ENCODE measurements around the gene SH3RF3. TPM values are rescaled to one million over a fixed set of nuclear protein-coding genes. Genes with fewer than 3 reads are reported as not detected.

The SH3RF3 gene
- total and polyA plus RNA-seq, 9 of the 15 experiments (the other 6 are each of a cell fraction or from before 2014, with no cell fraction given) = 0.02 TPM; not detected in 8

DNA sequence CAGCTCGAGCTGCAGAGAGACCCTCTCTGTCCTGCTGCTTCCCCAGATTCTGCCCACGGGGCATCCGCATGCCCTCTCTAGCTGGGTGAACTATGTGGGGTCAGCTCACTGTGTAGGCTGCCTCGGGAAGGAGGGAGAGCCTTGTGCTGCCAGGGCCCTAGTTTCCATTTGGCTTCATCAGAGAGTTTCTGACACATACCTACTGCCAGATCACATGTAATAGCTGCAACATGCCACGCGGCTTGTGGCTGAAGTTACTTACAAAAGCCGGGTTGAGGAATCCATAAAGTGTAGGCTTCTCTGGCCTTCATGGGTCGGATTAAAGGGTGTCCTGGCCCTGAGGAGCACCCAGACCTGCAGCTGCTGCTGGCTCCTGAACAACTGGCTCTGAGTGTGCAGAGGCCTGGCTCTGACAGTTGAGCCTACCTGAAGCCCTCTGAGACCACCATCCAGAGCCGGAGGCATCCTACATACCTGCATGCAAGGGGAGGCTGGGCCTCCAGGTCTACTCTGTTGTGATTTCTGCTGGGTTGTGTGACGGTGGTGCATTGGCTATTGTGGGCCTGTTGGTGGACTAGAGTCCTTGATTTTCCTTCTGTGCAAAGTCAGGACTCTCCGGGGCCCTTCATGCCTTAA, 130.0 kb downstream of the SH3RF3 start:
- H3K9me1 ChIP-seq (ENCODE audit: control insufficient read depth, insufficient read depth, low read length) = peaks cover 4% of the 10 kb centered on the region
- H3K9me3 ChIP-seq (replicated peaks; ENCODE audit: control insufficient read depth, insufficient read depth, low read depth, low read length) = no peaks in the 10 kb centered on the region
- no peak overlapping the region for H3K4me2 ChIP-seq (ENCODE audit: insufficient read depth, low read length)
- no peak overlapping the region for H3K4me3 ChIP-seq
- H3K36me3 ChIP-seq (ENCODE audit: control insufficient read depth, insufficient read depth, low read length) = no peaks in the 10 kb centered on the region
- no peaks in the 10 kb centered on the region; the same call in 1 of the 2 replicates for H4K20me1 ChIP-seq (replicated peaks; ENCODE audit: control insufficient read depth, insufficient read depth, low read length)
- H3K79me2 ChIP-seq (ENCODE audit: control insufficient read depth, insufficient read depth, low read length) = no peaks in the 10 kb centered on the region
- ATAC-seq = no peak
- WGBS (ENCODE audit: insufficient coverage, low coverage, missing lambda C conversion rate) = 11% methylated on average over 10 of the region's 11 CpGs
- ChIA-PET POLR2A (no interaction called here), CTCF (ENCODE audit: low intra/inter-chr PET ratio) (no interaction called here)
- H2AFZ ChIP-seq (ENCODE audit: low read depth, low read length) = no peak overlapping the region
- no peak overlapping the region for H3K9ac ChIP-seq (ENCODE audit: insufficient read depth in 1 of 2, low read depth in 2 of 2, low read length in 2 of 2)
- TF ChIP-seq ZBED1 (IDR thresholded peaks at IDR 0.05) (no peak), SMARCC2 (IDR thresholded peaks at IDR 0.05; ENCODE audit: low read depth) (no peak), XRCC4 (IDR thresholded peaks at IDR 0.05; ENCODE audit: extremely low read depth, insufficient read depth, insufficient read length) (no peak), RAD21 (CRISPR knock-in tag; conservative IDR thresholded peaks at IDR 0.05 in 1 of 2, IDR thresholded peaks at IDR 0.05 in 1 of 2) (no peak), NUFIP1 (IDR thresholded peaks at IDR 0.05; ENCODE audit: partially characterized antibody) (no peak), RBFOX2 (IDR thresholded peaks at IDR 0.05; ENCODE audit: low read depth, low read length) (no peak), CHD4 (IDR thresholded peaks at IDR 0.05; ENCODE audit: insufficient read depth, insufficient replicate concordance, low read depth, low read length, poor library complexity, severe bottlenecking) (no peak), PRPF4 (IDR thresholded peaks at IDR 0.05; ENCODE audit: insufficient read depth, low read depth, low read length, poor library complexity, severe bottlenecking) (no peak), ZNF766 (CRISPR knock-in tag; conservative IDR thresholded peaks at IDR 0.05) (no peak)
- TF ChIP-seq, protein P1, sequence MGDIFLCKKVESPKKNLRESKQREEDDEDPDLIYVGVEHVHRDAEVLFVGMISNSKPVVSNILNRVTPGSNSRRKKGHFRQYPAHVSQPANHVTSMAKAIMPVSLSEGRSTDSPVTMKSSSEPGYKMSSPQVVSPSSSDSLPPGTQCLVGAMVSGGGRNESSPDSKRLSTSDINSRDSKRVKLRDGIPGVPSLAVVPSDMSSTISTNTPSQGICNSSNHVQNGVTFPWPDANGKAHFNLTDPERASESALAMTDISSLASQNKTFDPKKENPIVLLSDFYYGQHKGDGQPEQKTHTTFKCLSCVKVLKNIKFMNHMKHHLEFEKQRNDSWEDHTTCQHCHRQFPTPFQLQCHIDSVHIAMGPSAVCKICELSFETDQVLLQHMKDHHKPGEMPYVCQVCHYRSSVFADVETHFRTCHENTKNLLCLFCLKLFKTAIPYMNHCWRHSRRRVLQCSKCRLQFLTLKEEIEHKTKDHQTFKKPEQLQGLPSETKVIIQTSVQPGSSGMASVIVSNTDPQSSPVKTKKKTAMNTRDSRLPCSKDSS (IDR thresholded peaks at IDR 0.05; ENCODE audit: low read depth, partially characterized antibody) = no peak
- TF ChIP-seq, protein P2, sequence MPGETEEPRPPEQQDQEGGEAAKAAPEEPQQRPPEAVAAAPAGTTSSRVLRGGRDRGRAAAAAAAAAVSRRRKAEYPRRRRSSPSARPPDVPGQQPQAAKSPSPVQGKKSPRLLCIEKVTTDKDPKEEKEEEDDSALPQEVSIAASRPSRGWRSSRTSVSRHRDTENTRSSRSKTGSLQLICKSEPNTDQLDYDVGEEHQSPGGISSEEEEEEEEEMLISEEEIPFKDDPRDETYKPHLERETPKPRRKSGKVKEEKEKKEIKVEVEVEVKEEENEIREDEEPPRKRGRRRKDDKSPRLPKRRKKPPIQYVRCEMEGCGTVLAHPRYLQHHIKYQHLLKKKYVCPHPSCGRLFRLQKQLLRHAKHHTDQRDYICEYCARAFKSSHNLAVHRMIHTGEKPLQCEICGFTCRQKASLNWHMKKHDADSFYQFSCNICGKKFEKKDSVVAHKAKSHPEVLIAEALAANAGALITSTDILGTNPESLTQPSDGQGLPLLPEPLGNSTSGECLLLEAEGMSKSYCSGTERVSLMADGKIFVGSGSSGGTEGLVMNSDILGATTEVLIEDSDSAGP (CRISPR knock-in tag; IDR thresholded peaks at IDR 0.05) = no peak
- TF ChIP-seq, protein P3, sequence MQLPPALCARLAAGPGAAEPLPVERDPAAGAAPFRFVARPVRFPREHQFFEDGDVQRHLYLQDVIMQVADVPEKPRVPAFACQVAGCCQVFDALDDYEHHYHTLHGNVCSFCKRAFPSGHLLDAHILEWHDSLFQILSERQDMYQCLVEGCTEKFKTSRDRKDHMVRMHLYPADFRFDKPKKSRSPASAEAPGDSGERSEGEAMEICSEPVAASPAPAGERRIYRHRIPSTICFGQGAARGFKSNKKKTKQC (CRISPR knock-in tag; IDR thresholded peaks at IDR 0.05) = no peak
- no peak for DNase-seq (ENCODE audit: extremely low read depth in 1 of 4, low spot score in 3 of 4)
- BruUV-seq (replicated peaks) = no TSS peak
- in situ Hi-C loops (cut with MboI) = no loop called here
- peaks cover 20 to 62% of the 10 kb centered on the region in 2 experiments for H3K27me3 ChIP-seq (ENCODE audit: control insufficient read depth in 2 of 2, insufficient read depth in 2 of 2, low read length in 2 of 2)
- FAIRE-seq = no peak
- intact Hi-C loops (cut with micrococcal nuclease) = no loop called here
- no peak overlapping the region for H3K27ac ChIP-seq (ENCODE audit: extremely low read depth, low read depth, low read length)
- H3K4me1 ChIP-seq (replicated peaks in 1 of 2; ENCODE audit: control insufficient read depth in 2 of 2, insufficient read depth in 2 of 2, low read length in 2 of 2) = no peaks in the 10 kb centered on the region
